Osteocyte (in vitro differentiated cells): ENCODE measurements around the gene MRPS18A. TPM values are rescaled to one million over a fixed set of nuclear protein-coding genes. Genes with fewer than 3 reads are reported as not detected.

Experiments used
- DNase-seq: peaks from one replicate; pipeline ENCODE4 v3.0.0; 2021; ENCODE audit warnings: mixed read lengths; ENCODE audit not compliant: unreplicated experiment; ENCODE audit errors: extremely low spot score
- H3K27ac Mint-ChIP-seq: one replicate; pipeline ENCODE4 v1.8.0; 2021; ENCODE audit warnings: mild to moderate bottlenecking, mixed read lengths; ENCODE audit not compliant: unreplicated experiment
- H3K27me3 Mint-ChIP-seq: one replicate; pipeline ENCODE4 v1.8.0; 2021; ENCODE audit warnings: mixed read lengths; ENCODE audit not compliant: unreplicated experiment
- H3K36me3 Mint-ChIP-seq: one replicate; pipeline ENCODE4 v1.8.0; 2021; ENCODE audit warnings: mixed read lengths; ENCODE audit not compliant: unreplicated experiment
- H3K4me1 Mint-ChIP-seq: one replicate; pipeline ENCODE4 v1.8.0; 2021; ENCODE audit warnings: mixed read lengths; ENCODE audit not compliant: unreplicated experiment
- H3K4me3 Mint-ChIP-seq: one replicate; pipeline ENCODE4 v1.8.0; 2021; ENCODE audit warnings: mild to moderate bottlenecking, moderate library complexity, mixed read lengths; ENCODE audit not compliant: unreplicated experiment
- H3K9me3 Mint-ChIP-seq: one replicate; pipeline ENCODE4 v1.8.0; 2021; ENCODE audit warnings: mixed read lengths; ENCODE audit not compliant: unreplicated experiment
- CTCF ChIP-seq: fragments of 200-600 bp; sonication (generic); IDR thresholded peaks from 2 replicates; pipeline ENCODE4 v1.5.0; 2021; ENCODE audit warnings: antibody characterized with exemption, mild to moderate bottlenecking, moderate library complexity
- total RNA-seq: library from RNA; stranded (reverse); gene quantifications from 2 replicates; pipeline ENCODE4 v1.2.1, GENCODE V29; 2021

MRPS18A gene
- total RNA-seq, 1 donor from 2014 or later = 37.3 TPM

GRCh38 chr6:43725643-43726580, 38.3 kb upstream of the MRPS18A start:
- no peak overlapping the region for H3K4me3 Mint-ChIP-seq
- DNase-seq = no peak
- peaks cover 6% of the 10 kb centered on the region for H3K9me3 Mint-ChIP-seq
- peaks cover 2% of the 10 kb centered on the region for H3K36me3 Mint-ChIP-seq
- TF ChIP-seq CTCF = no peak
- H3K4me1 Mint-ChIP-seq = peaks cover 31% of the 10 kb centered on the region
- no peak overlapping the region for H3K27ac Mint-ChIP-seq
- H3K27me3 Mint-ChIP-seq = peaks cover 9% of the 10 kb centered on the region

GRCh38 chr6:43724914-43725642, 37.5 kb upstream of the MRPS18A start:
- Mint-ChIP-seq H3K9me3 (no peaks in the 10 kb centered on the region), H3K4me1 (peaks cover 31% of the 10 kb centered on the region), H3K27me3 (peaks cover 9% of the 10 kb centered on the region), H3K36me3 (no peaks in the 10 kb centered on the region), H3K27ac (no peak overlapping the region), H3K4me3 (no peak overlapping the region)
- no peak for DNase-seq
- no peak for TF ChIP-seq CTCF

- Mint-ChIP-seq H3K27ac (no peak overlapping the region), H3K9me3 (no peaks in the 10 kb centered on the region), H3K4me1 (peaks cover 31% of the 10 kb centered on the region), H3K36me3 (no peaks in the 10 kb centered on the region), H3K4me3 (no peak overlapping the region), H3K27me3 (peaks cover 9% of the 10 kb centered on the region)
- TF ChIP-seq CTCF = no peak
- DNase-seq = no peak
Measured at GRCh38 chr6:43724354-43724753, 36.8 kb upstream of the MRPS18A start.

GRCh38 chr6:43723737-43724295, 36.2 kb upstream of the MRPS18A start:
- Mint-ChIP-seq H3K4me1 (peaks cover 31% of the 10 kb centered on the region), H3K27ac (no peak overlapping the region), H3K27me3 (peaks cover 8% of the 10 kb centered on the region), H3K36me3 (no peaks in the 10 kb centered on the region), H3K4me3 (no peak overlapping the region), H3K9me3 (no peaks in the 10 kb centered on the region)
- TF ChIP-seq CTCF = peak; percentile 55
- no peak for DNase-seq
